A549 (cell line): ENCODE data around the gene FASTK. TPM values are rescaled to one million over a fixed set of nuclear protein-coding genes. Genes with fewer than 3 reads are reported as not detected.

Experiments
- ATAC-seq, 2 experiments: fragments of 200-7000 bp in 1 of 2; fragments of >200 bp in 1 of 2; cut with Nextera tagmentation in 1 of 2; cut with Tn5 transposase in 1 of 2; 3 replicates each; pipeline versions ENCODE4 v1.8.0 to v1.9.1; 2018 to 2020; ENCODE audit warnings: mild to moderate bottlenecking in 1 of 2, moderate library complexity in 1 of 2
- CTCF ChIA-PET: fragments of 300-600 bp; sonication (Branson Sonifier 250); formaldehyde crosslinking; extraction: SDS; loops from one replicate; lab custom pipeline; 2021; ENCODE audit warnings: antibody characterized with exemption, inconsistent platforms; lab: Yijun Ruan, JAX
- POLR2A ChIA-PET: fragments of 350-600 bp; formaldehyde crosslinking; extraction: SDS; loops from one replicate; lab custom pipeline; 2021; ENCODE audit warnings: antibody characterized with exemption, inconsistent platforms; lab: Yijun Ruan, JAX
- DNase-seq, 2 experiments: peaks; one replicate each; pipeline versions ENCODE4 v3.0.0 to v3.0.0-alpha.2; 2011 to 2016; ENCODE audit warnings: low read depth in 1 of 2, low spot score in 1 of 2
- FAIRE-seq: peaks from 2 replicates; lab custom pipeline; 2011; peaks lifted over from hg19 to GRCh38; lab: Jason Lieb, UNC
- H3K27ac ChIP-seq, 2 experiments: fragments of >200 bp; sonication (Bioruptor Twin); formaldehyde crosslinking; 3 replicates each; pipeline ENCODE4 v1.5.1; 2016 to 2017
- H3K4me1 ChIP-seq: fragments of >200 bp; sonication (Bioruptor Twin); formaldehyde crosslinking; 3 replicates; pipeline ENCODE4 v1.6.1; 2016
- H3K4me2 ChIP-seq: fragments of >200 bp; sonication (Bioruptor Twin); formaldehyde crosslinking; 3 replicates; pipeline ENCODE4 v1.6.1; 2016
- H3K4me3 ChIP-seq: fragments of >200 bp; sonication (Bioruptor Twin); formaldehyde crosslinking; 3 replicates; pipeline ENCODE4 v1.5.1; 2016
- H3K9me3 ChIP-seq: fragments of >200 bp; sonication (Bioruptor Twin); formaldehyde crosslinking; 3 replicates; pipeline ENCODE4 v1.6.1; 2016
- CHD4 ChIP-seq: fragments of 200-600 bp; sonication (generic); IDR thresholded peaks from 2 replicates; pipeline ENCODE4 v1.6.1; 2016; ENCODE audit warnings: antibody characterized with exemption, mild to moderate bottlenecking, borderline replicate concordance
- EHF ChIP-seq: fragments of 250-450 bp; sonication (Bioruptor Pico); IDR thresholded peaks from 2 replicates; pipeline ENCODE4 v1.5.0; 2020; ENCODE audit warnings: mild to moderate bottlenecking
- EP300 ChIP-seq, 2 experiments: fragments of >200 bp; sonication (Bioruptor Twin); formaldehyde crosslinking; IDR thresholded peaks; 2 replicates in 1 of 2; 3 replicates in 1 of 2; pipeline ENCODE4 v1.6.1; 2016 to 2017
- ESRRA ChIP-seq: fragments of 150-350 bp; IDR thresholded peaks from 2 replicates; pipeline ENCODE4 v1.6.1; 2014; ENCODE audit warnings: mild to moderate bottlenecking, low read length, borderline replicate concordance
- FOSL2 ChIP-seq, 2 experiments: fragments of 450-650 bp in 1 of 2; fragments of >200 bp in 1 of 2; sonication (Bioruptor Twin) in 1 of 2; formaldehyde crosslinking; IDR thresholded peaks; 2 replicates each; pipeline versions ENCODE4 v1.5.0 to v1.6.1; 2016 to 2020; ENCODE audit warnings: mild to moderate bottlenecking in 1 of 2, moderate library complexity in 1 of 2
- HOXA7 ChIP-seq: fragments of 250-450 bp; sonication (Bioruptor Pico); IDR thresholded peaks from 2 replicates; pipeline ENCODE4 v1.5.0; 2020; ENCODE audit warnings: mild to moderate bottlenecking, moderate library complexity
- JUN ChIP-seq, 2 experiments: fragments of >200 bp; sonication (Bioruptor Twin); formaldehyde crosslinking; IDR thresholded peaks; 2 replicates in 1 of 2; 3 replicates in 1 of 2; pipeline ENCODE4 v1.6.1; 2016 to 2017
- KDM5A ChIP-seq: fragments of 200-600 bp; sonication (generic); IDR thresholded peaks from 2 replicates; pipeline ENCODE4 v1.6.1; 2016; ENCODE audit warnings: antibody characterized with exemption, mild to moderate bottlenecking
- MYC ChIP-seq: IDR thresholded peaks from 2 replicates; pipeline ENCODE4 v1.6.1; 2012; ENCODE audit warnings: mild to moderate bottlenecking, inconsistent platforms, low read length, improper control_type of control experiment, borderline replicate concordance
- NPAS2 ChIP-seq: fragments of 250-450 bp; sonication (Bioruptor Pico); IDR thresholded peaks from 2 replicates; pipeline ENCODE4 v1.8.0; 2022; ENCODE audit warnings: mild to moderate bottlenecking, moderate library complexity, borderline replicate concordance
- PHF8 ChIP-seq: fragments of 200-600 bp; sonication (generic); IDR thresholded peaks from 2 replicates; pipeline ENCODE4 v1.6.1; 2016; ENCODE audit warnings: low read depth, mild to moderate bottlenecking, antibody characterized with exemption, moderate library complexity, borderline replicate concordance
- REST ChIP-seq: fragments of 200-600 bp; sonication (generic); IDR thresholded peaks from 2 replicates; pipeline ENCODE4 v1.6.1; 2016; ENCODE audit warnings: antibody characterized with exemption, mild to moderate bottlenecking, moderate library complexity
- RFX5 ChIP-seq: fragments of 450-650 bp; IDR thresholded peaks from 2 replicates; pipeline ENCODE4 v1.7.1; 2014; ENCODE audit warnings: antibody characterized with exemption, mild to moderate bottlenecking, moderate library complexity
- RNF2 ChIP-seq: fragments of 200-600 bp; sonication (generic); IDR thresholded peaks from 2 replicates; pipeline ENCODE4 v1.6.1; 2016; ENCODE audit warnings: low read depth, mild to moderate bottlenecking, antibody characterized with exemption, moderate library complexity, borderline replicate concordance
- SMC3 ChIP-seq: fragments of >200 bp; sonication (Bioruptor Twin); formaldehyde crosslinking; IDR thresholded peaks from 3 replicates; pipeline ENCODE4 v1.6.1; 2018; ENCODE audit warnings: inconsistent platforms
- WGBS: methylation state at CpG from one replicate; pipeline ENCODE4 v1.1.6; 2017; ENCODE audit errors: missing lambda C conversion rate; 5-methylcytosine and 5-hydroxymethylcytosine counted together
- polyA plus RNA-seq, 4 experiments: library from polyadenylated mRNA; depleted of rRNA in 3 of 4; stranded (reverse); fragments of >200 nt; fragmentation: RNase III in 1 of 4; extraction: RNeasy Plus Mini Kit Qiagen cat#74134 plus additional on column Dnase treatment in 1 of 4; gene quantifications; 2 replicates in 3 of 4; 3 replicates in 1 of 4; pipeline ENCODE4 v1.2.3, GENCODE V29; 2011 to 2017
- TF ChIP-seq, protein P1 (sequence below): fragments of 250-450 bp; sonication (Bioruptor Pico); IDR thresholded peaks from 2 replicates; pipeline ENCODE4 v1.5.0; 2020; ENCODE audit warnings: low read depth, mild to moderate bottlenecking, moderate library complexity
- TF ChIP-seq, protein P2 (sequence below): fragments of 450-650 bp; IDR thresholded peaks from 2 replicates; pipeline ENCODE4 v1.6.1; 2014; ENCODE audit warnings: antibody characterized with exemption
- TF ChIP-seq, protein P3 (sequence below): IDR thresholded peaks from 2 replicates; pipeline ENCODE4 v1.6.1; 2012
- TF ChIP-seq, protein P4 (sequence below): fragments of >200 bp; sonication (Bioruptor Twin); formaldehyde crosslinking; IDR thresholded peaks from 3 replicates; pipeline ENCODE4 v1.5.1; 2016

FASTK gene
- polyA plus RNA-seq, 2 of the 4 experiments (the other 2 are of a cell fraction): 38.5 to 72.4 TPM

DNA sequence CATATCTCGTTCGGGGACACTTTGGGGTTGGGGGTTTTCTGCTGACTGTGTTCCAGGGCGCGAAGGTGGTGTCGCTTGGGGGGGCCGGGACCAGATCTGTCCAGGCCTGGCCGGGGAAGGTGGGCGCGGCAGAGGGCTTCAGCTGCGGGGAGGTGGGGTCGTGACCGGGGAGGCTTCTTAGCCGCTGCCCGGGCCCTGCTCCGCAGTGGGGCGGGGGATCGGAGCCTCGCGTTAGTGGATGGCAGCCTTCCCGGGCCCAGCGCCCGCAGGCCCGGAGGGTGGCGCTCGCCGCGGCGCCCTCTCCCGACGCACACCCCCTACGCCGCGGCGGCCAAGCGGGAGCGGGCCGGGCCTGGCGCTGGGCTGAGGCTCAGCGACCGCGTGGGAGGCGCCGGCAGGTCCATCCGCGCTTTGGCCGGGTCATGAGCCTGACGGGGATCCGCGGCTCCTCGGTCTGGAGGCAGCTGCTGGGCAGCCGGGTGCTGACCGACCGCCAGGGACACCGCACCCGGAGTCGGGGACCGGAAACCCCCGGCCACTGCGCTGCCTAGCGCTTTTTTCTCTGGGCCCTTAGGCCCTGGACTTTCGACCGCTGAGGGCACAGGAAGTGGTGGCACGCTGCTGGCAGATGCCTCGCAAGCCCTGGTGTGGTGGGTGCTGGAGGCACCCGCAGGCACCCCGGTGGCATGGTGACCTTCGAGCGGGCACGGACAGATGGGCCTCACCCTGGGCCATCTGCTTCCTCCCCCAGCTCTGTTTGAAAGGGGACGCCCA is 6.8 kb upstream of the FASTK start (continued):
- no peak for TF ChIP-seq RFX5
- TF ChIP-seq, protein P1, sequence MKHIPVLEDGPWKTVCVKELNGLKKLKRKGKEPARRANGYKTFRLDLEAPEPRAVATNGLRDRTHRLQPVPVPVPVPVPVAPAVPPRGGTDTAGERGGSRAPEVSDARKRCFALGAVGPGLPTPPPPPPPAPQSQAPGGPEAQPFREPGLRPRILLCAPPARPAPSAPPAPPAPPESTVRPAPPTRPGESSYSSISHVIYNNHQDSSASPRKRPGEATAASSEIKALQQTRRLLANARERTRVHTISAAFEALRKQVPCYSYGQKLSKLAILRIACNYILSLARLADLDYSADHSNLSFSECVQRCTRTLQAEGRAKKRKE (CRISPR knock-in tag): no peak
- no peak for TF ChIP-seq HOXA7 (CRISPR knock-in tag)
- no peak for TF ChIP-seq CHD4
- TF ChIP-seq REST: peak; percentile 36; the same call in 1 of the 2 replicates
- TF ChIP-seq PHF8: 0 out of 2 replicates have a peak, but pooled peaks have one; percentile 21
- TF ChIP-seq, protein P2, sequence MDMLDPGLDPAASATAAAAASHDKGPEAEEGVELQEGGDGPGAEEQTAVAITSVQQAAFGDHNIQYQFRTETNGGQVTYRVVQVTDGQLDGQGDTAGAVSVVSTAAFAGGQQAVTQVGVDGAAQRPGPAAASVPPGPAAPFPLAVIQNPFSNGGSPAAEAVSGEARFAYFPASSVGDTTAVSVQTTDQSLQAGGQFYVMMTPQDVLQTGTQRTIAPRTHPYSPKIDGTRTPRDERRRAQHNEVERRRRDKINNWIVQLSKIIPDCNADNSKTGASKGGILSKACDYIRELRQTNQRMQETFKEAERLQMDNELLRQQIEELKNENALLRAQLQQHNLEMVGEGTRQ: no peak
- TF ChIP-seq, all 56 proteins: peak for 11

DNA sequence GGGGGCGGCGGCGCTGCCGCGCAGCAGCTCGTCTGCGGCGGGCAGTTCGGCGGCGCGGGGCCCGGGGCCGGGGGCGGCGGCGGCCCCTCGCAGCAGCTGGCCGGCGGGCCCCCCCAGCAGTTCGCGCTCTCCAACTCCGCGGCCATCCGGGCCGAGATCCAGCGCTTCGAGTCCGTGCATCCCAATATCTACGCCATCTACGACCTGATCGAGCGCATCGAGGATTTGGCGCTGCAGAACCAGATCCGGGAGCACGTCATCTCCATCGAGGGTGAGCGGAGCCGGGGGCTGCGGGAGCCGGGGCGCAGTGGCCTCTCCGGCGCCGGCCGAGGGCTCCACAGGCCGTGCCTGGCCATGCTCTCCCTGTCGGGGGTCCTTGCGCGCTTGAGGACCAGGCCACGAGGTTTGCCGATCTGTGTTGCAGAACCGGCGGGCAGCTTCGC is 6.2 kb upstream of the FASTK start:
- POLR2A ChIA-PET: interaction anchor here (1.4 kb wide), 1 partner anchor 26 kb away, joined by 3 read pairs; no protein-coding TSS in a partner anchor
- no peak for DNase-seq
- CTCF ChIA-PET: interaction anchor here (1.0 to 27.1 kb wide), 10 partner anchors 9 to 79 kb away, joined by 3 to 412 read pairs (median 4); no protein-coding TSS in a partner anchor
- 2% methylated on average over 12 of the region's 56 CpGs for WGBS
- TF ChIP-seq, protein P3, sequence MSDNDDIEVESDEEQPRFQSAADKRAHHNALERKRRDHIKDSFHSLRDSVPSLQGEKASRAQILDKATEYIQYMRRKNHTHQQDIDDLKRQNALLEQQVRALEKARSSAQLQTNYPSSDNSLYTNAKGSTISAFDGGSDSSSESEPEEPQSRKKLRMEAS: 0 out of 2 replicates have a peak, but pooled peaks have one; percentile 46
- TF ChIP-seq, protein P4, sequence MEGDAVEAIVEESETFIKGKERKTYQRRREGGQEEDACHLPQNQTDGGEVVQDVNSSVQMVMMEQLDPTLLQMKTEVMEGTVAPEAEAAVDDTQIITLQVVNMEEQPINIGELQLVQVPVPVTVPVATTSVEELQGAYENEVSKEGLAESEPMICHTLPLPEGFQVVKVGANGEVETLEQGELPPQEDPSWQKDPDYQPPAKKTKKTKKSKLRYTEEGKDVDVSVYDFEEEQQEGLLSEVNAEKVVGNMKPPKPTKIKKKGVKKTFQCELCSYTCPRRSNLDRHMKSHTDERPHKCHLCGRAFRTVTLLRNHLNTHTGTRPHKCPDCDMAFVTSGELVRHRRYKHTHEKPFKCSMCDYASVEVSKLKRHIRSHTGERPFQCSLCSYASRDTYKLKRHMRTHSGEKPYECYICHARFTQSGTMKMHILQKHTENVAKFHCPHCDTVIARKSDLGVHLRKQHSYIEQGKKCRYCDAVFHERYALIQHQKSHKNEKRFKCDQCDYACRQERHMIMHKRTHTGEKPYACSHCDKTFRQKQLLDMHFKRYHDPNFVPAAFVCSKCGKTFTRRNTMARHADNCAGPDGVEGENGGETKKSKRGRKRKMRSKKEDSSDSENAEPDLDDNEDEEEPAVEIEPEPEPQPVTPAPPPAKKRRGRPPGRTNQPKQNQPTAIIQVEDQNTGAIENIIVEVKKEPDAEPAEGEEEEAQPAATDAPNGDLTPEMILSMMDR: no peak
- Histone ChIP-seq H3K4me1 (peaks cover 42% of the 10 kb centered on the region), H3K4me2 (peak overlapping the region; percentile 97), H3K4me3 (peak overlapping the region; percentile 86), H3K27ac (peak overlapping the region; percentile 84 to 98), H3K9me3 (no peaks in the 10 kb centered on the region)
- no peak for FAIRE-seq
- ATAC-seq: peak; percentile 0 to 8; a peak in 1 of 6 replicates

- WGBS: 2% methylated on average over 12 of the region's 84 CpGs
- peak within 1 kb of the TSS; percentile 86 for H3K4me3 ChIP-seq
- H3K4me2 ChIP-seq: peak within 1 kb of the TSS; percentile 97
- H3K9me3 ChIP-seq: no peaks in the 10 kb centered on the region
- FAIRE-seq (no peak), ATAC-seq (peak; percentile 50 to 74), DNase-seq (peak; percentile 76 to 79)
- ChIA-PET POLR2A (interaction anchor here (1.1 to 1.4 kb wide), 3 partner anchors 18 to 27 kb away, joined by 3 to 11 read pairs (median 3); no protein-coding TSS in a partner anchor), CTCF (interaction anchor here (1.0 to 27.1 kb wide), 15 partner anchors 9 to 188 kb away, joined by 3 to 412 read pairs (median 3); partner anchors contain the start of gene GBX1)
- peaks cover 43% of the 10 kb centered on the region for H3K4me1 ChIP-seq
- peak within 1 kb of the TSS; percentile 84 to 98 for H3K27ac ChIP-seq
- TF ChIP-seq, protein P3: peak; percentile 81
- TF ChIP-seq EP300 (IDR thresholded peaks at IDR 0.05) (no peak), ESRRA (no peak), FOSL2 (IDR thresholded peaks at IDR 0.05) (no peak), FOSL2 (CRISPR knock-in tag; IDR thresholded peaks at IDR 0.05) (no peak), NPAS2 (CRISPR knock-in tag) (no peak), SMC3 (0 out of 3 replicates have a peak, but pooled peaks have one; percentile 12), RNF2 (no peak), MYC (peak; percentile 43; the same call in 1 of the 2 replicates), EHF (CRISPR knock-in tag) (no peak), KDM5A (no peak), JUN (IDR thresholded peaks at IDR 0.05) (peak in 1 of 2 experiments; percentile 59; a peak in 2 of 5 replicates)
- TF ChIP-seq, protein P2: 0 out of 2 replicates have a peak, but pooled peaks have one; percentile 14
Measured at GRCh38 chr7:151085691-151086620, 5.3 kb upstream of the FASTK start, which contains the start of gene AGAP3. Gene AGAP3 (plus strand): TSS chr7:151086475. CDS start chr7:151086742, 267 bp downstream.
